IMR-90 (cell line): ENCODE measurements around the gene CLDN4. TPM values are rescaled to one million over a fixed set of nuclear protein-coding genes. Genes with fewer than 3 reads are reported as not detected.

Experiments
- ATAC-seq: fragments of 200-7000 bp; cut with Tn5 transposase; 2 replicates; pipeline ENCODE4 v1.9.1; 2020; ENCODE audit warnings: low read depth, mild to moderate bottlenecking, moderate library complexity
- BruUV-seq: library from RNA; stranded (reverse); fragments of 400-500 nt; replicated peaks from 2 replicates; lab custom pipeline; 2021; lab: Mats Ljungman, UMichigan
- CTCF ChIA-PET: fragments of 300-600 bp; formaldehyde crosslinking; extraction: SDS; loops from one replicate; lab custom pipeline; 2021; ENCODE audit warnings: antibody characterized with exemption; lab: Yijun Ruan, JAX
- POLR2A ChIA-PET: fragments of 300-600 bp; sonication (Branson Sonifier 250); formaldehyde crosslinking; loops from one replicate; lab custom pipeline; 2022; ENCODE audit warnings: antibody characterized with exemption; ENCODE audit not compliant: unreplicated experiment; lab: Charles Lee
- DNase-seq: peaks from one replicate; pipeline ENCODE4 v3.0.0; 2013
- H2AFZ ChIP-seq: replicated peaks from 2 replicates; pipeline ENCODE3; 2013; ENCODE audit warnings: low read length, mild to moderate bottlenecking; ENCODE audit not compliant: poor library complexity
- H2AK5ac ChIP-seq: 2 replicates; pipeline ENCODE4 v1.6.1; 2013; ENCODE audit warnings: low read depth, low read length, inconsistent platforms
- H2AK9ac ChIP-seq: replicated peaks from 2 replicates; pipeline ENCODE3; 2013; ENCODE audit warnings: mild to moderate bottlenecking, low read depth, low read length, moderate library complexity; ENCODE audit not compliant: poor library complexity
- H2BK120ac ChIP-seq: 2 replicates; pipeline ENCODE4 v1.6.1; 2013; ENCODE audit warnings: low read depth, low read length, inconsistent platforms
- H2BK15ac ChIP-seq: 3 replicates; pipeline ENCODE4 v1.6.1; 2013; ENCODE audit warnings: low read depth, low read length, inconsistent platforms
- H2BK20ac ChIP-seq: 2 replicates; pipeline ENCODE4 v1.6.1; 2013; ENCODE audit warnings: low read depth, mild to moderate bottlenecking, inconsistent platforms, low read length, moderate library complexity
- H2BK5ac ChIP-seq: 2 replicates; pipeline ENCODE4 v1.6.1; 2013; ENCODE audit warnings: mild to moderate bottlenecking, low read depth, low read length, inconsistent platforms; ENCODE audit not compliant: poor library complexity, severe bottlenecking
- H3K14ac ChIP-seq: replicated peaks from 2 replicates; pipeline ENCODE4 v1.6.1; 2013; ENCODE audit warnings: low read depth, low read length, inconsistent platforms
- H3K18ac ChIP-seq: 2 replicates; pipeline ENCODE4 v1.6.1; 2013; ENCODE audit warnings: low read depth, low read length, control low read depth
- H3K23ac ChIP-seq: 2 replicates; pipeline ENCODE4 v1.6.1; 2013; ENCODE audit warnings: low read depth, low read length, inconsistent platforms
- H3K27ac ChIP-seq: 2 replicates; pipeline ENCODE4 v1.5.1; 2013; ENCODE audit warnings: mild to moderate bottlenecking, control low read depth, low read length; ENCODE audit not compliant: insufficient read depth
- H3K27me3 ChIP-seq: 2 replicates; pipeline ENCODE4 v1.6.1; 2013; ENCODE audit warnings: low read length; ENCODE audit not compliant: control insufficient read depth, insufficient read depth
- H3K36me3 ChIP-seq: 2 replicates; pipeline ENCODE4 v1.6.1; 2013; ENCODE audit warnings: low read length, mixed read lengths; ENCODE audit not compliant: control insufficient read depth, insufficient read depth
- H3K4ac ChIP-seq: 2 replicates; pipeline ENCODE4 v1.6.1; 2013; ENCODE audit warnings: low read depth, low read length, inconsistent platforms
- H3K4me1 ChIP-seq: 2 replicates; pipeline ENCODE4 v1.6.1; 2013; ENCODE audit warnings: low read length, mixed read lengths; ENCODE audit not compliant: control insufficient read depth, insufficient read depth
- H3K4me2 ChIP-seq: 2 replicates; pipeline ENCODE4 v1.6.1; 2013; ENCODE audit warnings: low read depth, mild to moderate bottlenecking, control low read depth, low read length, moderate library complexity
- H3K4me3 ChIP-seq: 2 replicates; pipeline ENCODE4 v1.5.1; 2013; ENCODE audit warnings: low read depth, mild to moderate bottlenecking, control low read depth, low read length, moderate library complexity; ENCODE audit not compliant: insufficient read depth
- H3K56ac ChIP-seq: 2 replicates; pipeline ENCODE4 v1.6.1; 2013; ENCODE audit warnings: low read length, inconsistent platforms; ENCODE audit not compliant: insufficient read depth; ENCODE audit errors: extremely low read depth
- H3K79me1 ChIP-seq, 2 experiments: 2 replicates each; pipeline ENCODE4 v1.6.1; 2013; ENCODE audit warnings: low read length in 2 of 2, inconsistent platforms in 1 of 2, low read depth in 1 of 2
- H3K9ac ChIP-seq: 2 replicates; pipeline ENCODE4 v1.6.1; 2013; ENCODE audit warnings: low read depth, low read length, control low read depth
- H3K9me1 ChIP-seq: 2 replicates; pipeline ENCODE4 v1.6.1; 2013; ENCODE audit warnings: low read length, inconsistent platforms; ENCODE audit not compliant: insufficient read depth
- H3K9me3 ChIP-seq: 2 replicates; pipeline ENCODE4 v1.6.1; 2013; ENCODE audit warnings: low read length; ENCODE audit not compliant: control insufficient read depth, insufficient read depth
- H4K20me1 ChIP-seq: 2 replicates; pipeline ENCODE4 v1.6.1; 2013; ENCODE audit warnings: low read length, inconsistent platforms; ENCODE audit not compliant: insufficient read depth
- H4K5ac ChIP-seq: 2 replicates; pipeline ENCODE4 v1.6.1; 2013; ENCODE audit warnings: mild to moderate bottlenecking, low read depth, low read length, control low read depth
- H4K8ac ChIP-seq, 2 experiments: 2 replicates each; pipeline ENCODE4 v1.6.1; 2013; ENCODE audit warnings: low read depth in 2 of 2, low read length in 2 of 2, control low read depth in 1 of 2, inconsistent platforms in 1 of 2
- H4K91ac ChIP-seq: 2 replicates; pipeline ENCODE4 v1.6.1; 2013; ENCODE audit warnings: low read depth, low read length, inconsistent platforms; ENCODE audit not compliant: insufficient read depth
- BHLHE40 ChIP-seq: fragments of 150-350 bp; IDR thresholded peaks from 2 replicates; pipeline ENCODE4 v1.6.1; 2016; ENCODE audit warnings: mild to moderate bottlenecking, low read depth, low read length
- CEBPB ChIP-seq: IDR thresholded peaks from 2 replicates; pipeline ENCODE4 v1.6.1; 2012; ENCODE audit warnings: low read depth, low read length, improper control_type of control experiment
- CHD1 ChIP-seq: IDR thresholded peaks from 2 replicates; pipeline ENCODE4 v1.6.1; 2012; ENCODE audit warnings: low read depth, low read length, improper control_type of control experiment
- CTCF ChIP-seq: conservative IDR thresholded peaks from 2 replicates; pipeline ENCODE4 v1.5.1; 2012; ENCODE audit warnings: mild to moderate bottlenecking, low read depth, low read length, improper control_type of control experiment
- ELK1 ChIP-seq: fragments of 150-350 bp; IDR thresholded peaks from 2 replicates; pipeline ENCODE4 v1.6.1; 2016; ENCODE audit warnings: low read depth, mild to moderate bottlenecking, low read length, moderate library complexity, borderline replicate concordance
- FOS ChIP-seq: fragments of 150-350 bp; IDR thresholded peaks from 2 replicates; pipeline ENCODE4 v1.6.1; 2016; ENCODE audit warnings: low read depth, low read length
- MAFK ChIP-seq: IDR thresholded peaks from 2 replicates; pipeline ENCODE4 v1.6.1; 2012; ENCODE audit warnings: low read depth, low read length, improper control_type of control experiment
- MAZ ChIP-seq: IDR thresholded peaks from 2 replicates; pipeline ENCODE4 v1.6.1; 2012; ENCODE audit warnings: low read depth, mild to moderate bottlenecking, low read length, improper control_type of control experiment, moderate library complexity, borderline replicate concordance
- MXI1 ChIP-seq: IDR thresholded peaks from 2 replicates; pipeline ENCODE4 v1.6.1; 2012; ENCODE audit warnings: low read depth, mild to moderate bottlenecking, low read length, moderate library complexity, borderline replicate concordance
- NFE2L2 ChIP-seq: fragments of 150-350 bp; IDR thresholded peaks from 2 replicates; pipeline ENCODE4 v1.6.1; 2016; ENCODE audit warnings: low read depth, mild to moderate bottlenecking, low read length
- POLR2A ChIP-seq: IDR thresholded peaks from 2 replicates; pipeline ENCODE4 v1.6.1; 2012; ENCODE audit warnings: mild to moderate bottlenecking, low read depth, low read length
- RAD21 ChIP-seq: IDR thresholded peaks from 2 replicates; pipeline ENCODE4 v1.6.1; 2012; ENCODE audit warnings: low read length, improper control_type of control experiment
- RCOR1 ChIP-seq: IDR thresholded peaks from 2 replicates; pipeline ENCODE4 v1.6.1; 2012; ENCODE audit warnings: mild to moderate bottlenecking, low read length, improper control_type of control experiment; ENCODE audit not compliant: insufficient replicate concordance
- RFX5 ChIP-seq: IDR thresholded peaks from 2 replicates; pipeline ENCODE4 v1.8.0; 2012; ENCODE audit warnings: low read depth, mild to moderate bottlenecking, low read length, moderate library complexity
- SMC3 ChIP-seq: fragments of 150-350 bp; IDR thresholded peaks from 2 replicates; pipeline ENCODE4 v1.6.1; 2016; ENCODE audit warnings: low read depth, mild to moderate bottlenecking, antibody characterized with exemption, low read length, moderate library complexity
- USF2 ChIP-seq: fragments of 150-350 bp; IDR thresholded peaks from 2 replicates; pipeline ENCODE4 v1.6.1; 2017; ENCODE audit warnings: mild to moderate bottlenecking, antibody characterized with exemption, low read length, low read depth
- WGBS, 2 experiments: methylation state at CpG; one replicate each; pipeline versions ENCODE4 v1.1.5 to v1.1.7; 2013; ENCODE audit warnings: missing lambda C conversion rate in 2 of 2; ENCODE audit not compliant: insufficient read length in 1 of 2; ENCODE audit errors: extremely low coverage in 2 of 2; 5-methylcytosine and 5-hydroxymethylcytosine counted together
- dilution Hi-C: fragments of 300-500 bp; cut with HindIII; formaldehyde crosslinking; loops from one replicate; pipeline ENCODE4 v1.14.3; 2018; ENCODE audit warnings: low sequenced_read_pairs; ENCODE audit not compliant: unreplicated experiment
- in situ Hi-C: fragments of 300-500 bp; cut with MboI; formaldehyde crosslinking; loops from 3 replicates; pipeline ENCODE4 v1.14.3; 2019; ENCODE audit warnings: low sequenced_read_pairs, inconsistent platforms, mixed read lengths
- intact Hi-C: fragments of 100-400 bp; cut with micrococcal nuclease; formaldehyde crosslinking; loops from 2 replicates; pipeline ENCODE4 v1.10.0; 2022
- polyA plus RNA-seq, 3 experiments: library from polyadenylated mRNA; depleted of rRNA; stranded (reverse); fragments of >200 nt; gene quantifications; 2 replicates each; pipeline ENCODE4 v1.2.3, GENCODE V29; 2012; ENCODE audit warnings: low replicate concordance in 1 of 3
- total RNA-seq: library from RNA; depleted of rRNA; stranded (reverse); fragments of >200 nt; gene quantifications from 2 replicates; pipeline ENCODE4 v1.2.3, GENCODE V29; 2012

Gene CLDN4
- total and polyA plus RNA-seq, 2 of the 4 experiments (the other 2 are of a cell fraction): 2.9 to 4.4 TPM

- H3K9me3 ChIP-seq: no peaks in the 10 kb centered on the region
- no peak overlapping the region for H3K4me3 ChIP-seq
- no peak overlapping the region for H2AFZ ChIP-seq
- ChIA-PET POLR2A (no interaction called here), CTCF (no interaction called here)
- no peak overlapping the region for H4K8ac ChIP-seq
- no peak for ATAC-seq
- H2BK20ac ChIP-seq: no peak overlapping the region
- no peaks in the 10 kb centered on the region; a peak in 1 of 4 replicates for H3K79me1 ChIP-seq
- no peak overlapping the region; the same call in 1 of the 2 replicates for H2AK5ac ChIP-seq
- no peaks in the 10 kb centered on the region for H3K36me3 ChIP-seq
- 80% methylated on average over 1 of the region's 8 CpGs; no CpG with 5 or more reads in 1 of the 2 experiments for WGBS, 2 experiments
- H3K9ac ChIP-seq: no peak overlapping the region
- H2AK9ac ChIP-seq: peak overlapping the region; percentile 72
- BruUV-seq: no TSS peak
- H3K27me3 ChIP-seq: no peaks in the 10 kb centered on the region; the same call in 1 of the 2 replicates
- intact Hi-C loops (no loop called here), in situ Hi-C loops (no loop called here), dilution Hi-C loops (no loop called here)
- no peak overlapping the region for H3K27ac ChIP-seq
- no peak overlapping the region for H4K5ac ChIP-seq
- no peak overlapping the region for H2BK5ac ChIP-seq
- TF ChIP-seq RCOR1 (no peak), MAFK (no peak), ELK1 (no peak), CEBPB (no peak), POLR2A (no peak), MXI1 (no peak), BHLHE40 (no peak), RAD21 (no peak), FOS (no peak), SMC3 (no peak), RFX5 (no peak), CTCF (no peak), CHD1 (no peak), NFE2L2 (no peak), MAZ (no peak), USF2 (no peak)
- H2BK120ac ChIP-seq: 0 out of 2 replicates have a peak overlapping the region, but pooled peaks have one; percentile 8
- no peak overlapping the region for H2BK15ac ChIP-seq
- no peak overlapping the region for H3K56ac ChIP-seq
- no peak overlapping the region for H3K18ac ChIP-seq
- peaks cover 25% of the 10 kb centered on the region for H3K4me1 ChIP-seq
- DNase-seq: no peak
- H4K20me1 ChIP-seq: peaks cover 3% of the 10 kb centered on the region
- H4K91ac ChIP-seq: no peak overlapping the region
- no peak overlapping the region for H3K14ac ChIP-seq
- no peak overlapping the region for H3K4ac ChIP-seq
- H3K9me1 ChIP-seq: peaks cover 17% of the 10 kb centered on the region
- no peak overlapping the region for H3K4me2 ChIP-seq
- H3K23ac ChIP-seq: no peak overlapping the region
Observed at GRCh38 chr7:73876361-73876760, 45.6 kb downstream of the CLDN4 start.
